HCT116 (cell line): ENCODE measurements around the gene SUGP2.

Experiments used
- CTCF ChIP-seq, 3 experiments: fragments of 200-600 bp in 1 of 3; sonication (generic) in 1 of 3; IDR thresholded peaks in 2 of 3; conservative IDR thresholded peaks in 1 of 3; 2 replicates each; pipeline ENCODE4 v1.5.1; 2012 to 2017; ENCODE audit warnings: low read depth in 2 of 3, low read length in 2 of 3, antibody characterized with exemption in 1 of 3, borderline replicate concordance in 1 of 3, control low read depth in 1 of 3, mild to moderate bottlenecking in 1 of 3, mixed read lengths in 1 of 3, mixed run types in 1 of 3, moderate library complexity in 1 of 3; ENCODE audit not compliant: insufficient read depth in 1 of 3
- EZH2phosphoT487 ChIP-seq: fragments of 200-600 bp; IDR thresholded peaks from 2 replicates; pipeline ENCODE4 v1.6.1; 2018; ENCODE audit warnings: antibody characterized with exemption, borderline replicate concordance
- JUND ChIP-seq: IDR thresholded peaks from 2 replicates; pipeline ENCODE4 v1.6.1; 2012
- POLR2A ChIP-seq: IDR thresholded peaks from 2 replicates; pipeline ENCODE4 v1.7.0; 2011; ENCODE audit warnings: borderline replicate concordance; ENCODE audit not compliant: insufficient read depth, insufficient read length; ENCODE audit errors: extremely low read depth
- POLR2AphosphoS5 ChIP-seq: IDR thresholded peaks from 2 replicates; pipeline ENCODE4 v1.6.1; 2011; ENCODE audit warnings: mild to moderate bottlenecking, low read depth, low read length, moderate library complexity
- SIN3A ChIP-seq: IDR thresholded peaks from 2 replicates; pipeline ENCODE4 v1.6.1; 2012; ENCODE audit warnings: low read depth
- SP1 ChIP-seq: IDR thresholded peaks from 2 replicates; pipeline ENCODE4 v1.6.1; 2012; ENCODE audit warnings: low read depth
- SRF ChIP-seq: IDR thresholded peaks from 2 replicates; pipeline ENCODE4 v1.6.1; 2012; ENCODE audit warnings: low read depth
- TF ChIP-seq, protein P1 (sequence below): IDR thresholded peaks from 2 replicates; pipeline ENCODE4 v1.6.1; 2012
- TF ChIP-seq, protein P2 (sequence below): IDR thresholded peaks from 2 replicates; pipeline ENCODE4 v1.6.1; 2012; ENCODE audit warnings: low read depth
- TF ChIP-seq, protein P3 (sequence below): IDR thresholded peaks from 2 replicates; pipeline ENCODE4 v1.6.1; 2011; ENCODE audit warnings: mild to moderate bottlenecking, low read length, moderate library complexity; ENCODE audit not compliant: insufficient replicate concordance; ENCODE audit errors: extremely low read depth

- TF ChIP-seq POLR2AphosphoS5 (no peak), EZH2phosphoT487 (no peak), CTCF (IDR thresholded peaks at IDR 0.05 in 2 of 3, conservative IDR thresholded peaks at IDR 0.05 in 1 of 3; ENCODE audit: borderline replicate concordance in 1 of 3, insufficient read depth in 1 of 3, low read depth in 2 of 3, low read length in 2 of 3) (no peak), SRF (no peak), SIN3A (no peak), JUND (no peak), POLR2A (no peak), SP1 (no peak)
- TF ChIP-seq, protein P1, sequence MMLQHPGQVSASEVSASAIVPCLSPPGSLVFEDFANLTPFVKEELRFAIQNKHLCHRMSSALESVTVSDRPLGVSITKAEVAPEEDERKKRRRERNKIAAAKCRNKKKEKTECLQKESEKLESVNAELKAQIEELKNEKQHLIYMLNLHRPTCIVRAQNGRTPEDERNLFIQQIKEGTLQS, result no peak
- TF ChIP-seq, protein P2, sequence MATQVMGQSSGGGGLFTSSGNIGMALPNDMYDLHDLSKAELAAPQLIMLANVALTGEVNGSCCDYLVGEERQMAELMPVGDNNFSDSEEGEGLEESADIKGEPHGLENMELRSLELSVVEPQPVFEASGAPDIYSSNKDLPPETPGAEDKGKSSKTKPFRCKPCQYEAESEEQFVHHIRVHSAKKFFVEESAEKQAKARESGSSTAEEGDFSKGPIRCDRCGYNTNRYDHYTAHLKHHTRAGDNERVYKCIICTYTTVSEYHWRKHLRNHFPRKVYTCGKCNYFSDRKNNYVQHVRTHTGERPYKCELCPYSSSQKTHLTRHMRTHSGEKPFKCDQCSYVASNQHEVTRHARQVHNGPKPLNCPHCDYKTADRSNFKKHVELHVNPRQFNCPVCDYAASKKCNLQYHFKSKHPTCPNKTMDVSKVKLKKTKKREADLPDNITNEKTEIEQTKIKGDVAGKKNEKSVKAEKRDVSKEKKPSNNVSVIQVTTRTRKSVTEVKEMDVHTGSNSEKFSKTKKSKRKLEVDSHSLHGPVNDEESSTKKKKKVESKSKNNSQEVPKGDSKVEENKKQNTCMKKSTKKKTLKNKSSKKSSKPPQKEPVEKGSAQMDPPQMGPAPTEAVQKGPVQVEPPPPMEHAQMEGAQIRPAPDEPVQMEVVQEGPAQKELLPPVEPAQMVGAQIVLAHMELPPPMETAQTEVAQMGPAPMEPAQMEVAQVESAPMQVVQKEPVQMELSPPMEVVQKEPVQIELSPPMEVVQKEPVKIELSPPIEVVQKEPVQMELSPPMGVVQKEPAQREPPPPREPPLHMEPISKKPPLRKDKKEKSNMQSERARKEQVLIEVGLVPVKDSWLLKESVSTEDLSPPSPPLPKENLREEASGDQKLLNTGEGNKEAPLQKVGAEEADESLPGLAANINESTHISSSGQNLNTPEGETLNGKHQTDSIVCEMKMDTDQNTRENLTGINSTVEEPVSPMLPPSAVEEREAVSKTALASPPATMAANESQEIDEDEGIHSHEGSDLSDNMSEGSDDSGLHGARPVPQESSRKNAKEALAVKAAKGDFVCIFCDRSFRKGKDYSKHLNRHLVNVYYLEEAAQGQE, result no peak
- TF ChIP-seq, protein P3, sequence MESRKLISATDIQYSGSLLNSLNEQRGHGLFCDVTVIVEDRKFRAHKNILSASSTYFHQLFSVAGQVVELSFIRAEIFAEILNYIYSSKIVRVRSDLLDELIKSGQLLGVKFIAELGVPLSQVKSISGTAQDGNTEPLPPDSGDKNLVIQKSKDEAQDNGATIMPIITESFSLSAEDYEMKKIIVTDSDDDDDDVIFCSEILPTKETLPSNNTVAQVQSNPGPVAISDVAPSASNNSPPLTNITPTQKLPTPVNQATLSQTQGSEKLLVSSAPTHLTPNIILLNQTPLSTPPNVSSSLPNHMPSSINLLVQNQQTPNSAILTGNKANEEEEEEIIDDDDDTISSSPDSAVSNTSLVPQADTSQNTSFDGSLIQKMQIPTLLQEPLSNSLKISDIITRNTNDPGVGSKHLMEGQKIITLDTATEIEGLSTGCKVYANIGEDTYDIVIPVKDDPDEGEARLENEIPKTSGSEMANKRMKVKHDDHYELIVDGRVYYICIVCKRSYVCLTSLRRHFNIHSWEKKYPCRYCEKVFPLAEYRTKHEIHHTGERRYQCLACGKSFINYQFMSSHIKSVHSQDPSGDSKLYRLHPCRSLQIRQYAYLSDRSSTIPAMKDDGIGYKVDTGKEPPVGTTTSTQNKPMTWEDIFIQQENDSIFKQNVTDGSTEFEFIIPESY, result no peak
Measured at GRCh38 chr19:18969931-18970659, 63.2 kb downstream of the SUGP2 start.
